H1 (cell line): ENCODE results near the gene GRB7.
A peak's percentile ranks its signal among the peaks of the same experiment; 100 is the strongest.

ENCODE experiments used
- CTBP2 ChIP-seq: IDR thresholded peaks from 2 replicates; pipeline ENCODE4 v1.7.0; 2011; ENCODE audit warnings: borderline replicate concordance, mild to moderate bottlenecking, moderate library complexity, mixed read lengths, low read length; ENCODE audit not compliant: insufficient read depth, insufficient read length
- CTCF ChIP-seq, 3 experiments: IDR thresholded peaks; 1 replicate in 2 of 3; 2 replicates in 1 of 3; pipeline versions ENCODE4 v1.5.1 to v1.6.1; 2011; ENCODE audit warnings: low read length in 3 of 3, mild to moderate bottlenecking in 3 of 3, inconsistent platforms in 2 of 3, low read depth in 1 of 3, moderate library complexity in 1 of 3; ENCODE audit not compliant: insufficient read depth in 1 of 3; ENCODE audit errors: control extremely low read depth in 1 of 3
- EZH2 ChIP-seq: fragments of 200-600 bp; sonication (generic); IDR thresholded peaks from 2 replicates; pipeline ENCODE4 v1.7.1; 2012; ENCODE audit warnings: low read depth, mild to moderate bottlenecking, moderate library complexity, low read length, inconsistent platforms; ENCODE audit not compliant: severe bottlenecking
- HDAC2 ChIP-seq, 2 experiments: fragments of 300-600 bp in 1 of 2; sonication (generic) in 1 of 2; IDR thresholded peaks; 2 replicates each; pipeline ENCODE4 v1.6.1; 2011 to 2012; ENCODE audit warnings: low read depth in 2 of 2, low read length in 2 of 2, mild to moderate bottlenecking in 2 of 2, moderate library complexity in 2 of 2, borderline replicate concordance in 1 of 2, inconsistent platforms in 1 of 2
- JUN ChIP-seq: IDR thresholded peaks from 2 replicates; pipeline ENCODE4 v1.6.1; 2011; ENCODE audit warnings: low read depth, mild to moderate bottlenecking, improper control_type of control experiment, low read length
- KDM1A ChIP-seq: fragments of 200-600, 300-600 bp; sonication (generic); IDR thresholded peaks from 2 replicates; pipeline ENCODE4 v1.7.1; 2016; ENCODE audit warnings: mild to moderate bottlenecking, low read length, borderline replicate concordance
- RFX5 ChIP-seq: IDR thresholded peaks from 2 replicates; pipeline ENCODE4 v1.6.1; 2011; ENCODE audit warnings: low read depth, low read length, improper control_type of control experiment, borderline replicate concordance
- SIN3A ChIP-seq, 2 experiments: IDR thresholded peaks in 1 of 2; conservative IDR thresholded peaks in 1 of 2; 2 replicates each; pipeline ENCODE4 v1.6.1; 2011 to 2012; ENCODE audit warnings: low read length in 2 of 2, improper control_type of control experiment in 1 of 2, low read depth in 1 of 2, mild to moderate bottlenecking in 1 of 2
- USF2 ChIP-seq: IDR thresholded peaks from 2 replicates; pipeline ENCODE4 v1.6.1; 2011; ENCODE audit warnings: low read length, improper control_type of control experiment

- TF ChIP-seq CTBP2 = no peak
- TF ChIP-seq CTCF (IDR thresholded peaks at IDR 0.05; ENCODE audit: control extremely low read depth in 1 of 3, insufficient read depth in 1 of 3, low read depth in 1 of 3, low read length in 3 of 3) = no peak
- no peak for TF ChIP-seq KDM1A
- no peak for TF ChIP-seq RFX5
- 0 out of 4 replicates have a peak, but pooled peaks of 1 of the 2 experiments have one; percentile 70 for TF ChIP-seq HDAC2 (IDR thresholded peaks at IDR 0.05; ENCODE audit: borderline replicate concordance in 1 of 2, low read depth in 2 of 2, low read length in 2 of 2)
- peak; percentile 69 to 73; a peak in 1 of 4 replicates for TF ChIP-seq SIN3A (conservative IDR thresholded peaks at IDR 0.05 in 1 of 2, IDR thresholded peaks at IDR 0.05 in 1 of 2; ENCODE audit: low read depth in 1 of 2, low read length in 2 of 2)
- no peak for TF ChIP-seq EZH2
- TF ChIP-seq JUN = no peak
- no peak for TF ChIP-seq USF2
These were observed 1.5 kb downstream of the GRB7 start for GRCh38 chr17:39738983-39739884.
